GM20000 (cell line): ENCODE measurements around the gene CLCF1.

Experiments
- DNase-seq: peaks from one replicate; pipeline ENCODE4 v3.0.0; 2012; ENCODE audit warnings: low spot score
- CTCF ChIP-seq: IDR thresholded peaks from 2 replicates; pipeline ENCODE4 v1.5.1; 2012; ENCODE audit warnings: mild to moderate bottlenecking, control low read depth; ENCODE audit errors: extremely low read depth, missing control alignments

Gene CLCF1

GRCh38 chr11:67349928-67350465 is 23.4 kb downstream of the CLCF1 start:
- no peak for TF ChIP-seq CTCF
- no peak for DNase-seq

GRCh38 chr11:67349457-67349856 is 23.9 kb downstream of the CLCF1 start:
- no peak for DNase-seq
- TF ChIP-seq CTCF, result no peak

- TF ChIP-seq CTCF, result no peak
- no peak for DNase-seq
These were observed 24.4 kb downstream of the CLCF1 start for GRCh38 chr11:67349036-67349435.

GRCh38 chr11:67347964-67348749 is 25.2 kb downstream of the CLCF1 start:
- DNase-seq, result no peak
- no peak for TF ChIP-seq CTCF

GRCh38 chr11:67345920-67346819 is 27.2 kb downstream of the CLCF1 start:
- TF ChIP-seq CTCF, result peak; percentile 54
- DNase-seq, result peak; percentile 27

GRCh38 chr11:67345247-67345919 is 28.0 kb downstream of the CLCF1 start:
- no peak for TF ChIP-seq CTCF

More at GRCh38 chr11:67345247-67345919, 28.0 kb downstream of the CLCF1 start:
- DNase-seq, result peak; percentile 30
